Activated T-helper 17 cell treated with anti-CD3 and anti-CD28 coated beads, Interleukin-2, amount 50 U/mL, for 72 hours (primary cell): ENCODE data around the gene HDAC9. TPM values are rescaled to one million over a fixed set of nuclear protein-coding genes. Genes with fewer than 3 reads are reported as not detected.
"Not testable (repeated sequence)": the region's sequence is repeated elsewhere in the genome, so short reads cannot be mapped to it uniquely, and the experiment has no call there.

Experiments used
- ATAC-seq: fragments of 150-1000 bp; cut with Tn5 transposase; replicated peaks from 2 replicates; pipeline ENCODE4 v1.10.0; 2021; ENCODE audit warnings: mild to moderate bottlenecking, moderate library complexity
- H3K27ac Mint-ChIP-seq: one replicate; pipeline ENCODE4 v1.8.0; 2022; ENCODE audit warnings: mixed read lengths
- H3K27me3 Mint-ChIP-seq: one replicate; pipeline ENCODE4 v1.8.0; 2022; ENCODE audit warnings: mixed read lengths
- H3K36me3 Mint-ChIP-seq: one replicate; pipeline ENCODE4 v1.8.0; 2022; ENCODE audit warnings: low read depth, mild to moderate bottlenecking, mixed read lengths
- H3K4me1 Mint-ChIP-seq: one replicate; pipeline ENCODE4 v1.8.0; 2022; ENCODE audit warnings: mixed read lengths
- H3K4me3 Mint-ChIP-seq: one replicate; pipeline ENCODE4 v1.8.0; 2022; ENCODE audit warnings: mild to moderate bottlenecking, mixed read lengths
- H3K9me3 Mint-ChIP-seq: one replicate; pipeline ENCODE4 v1.8.0; 2022; ENCODE audit warnings: mixed read lengths
- total RNA-seq, 2 donors: library from RNA; stranded (reverse); gene quantifications; one replicate each; pipeline ENCODE4 v1.2.3, GENCODE V29; 2022

The HDAC9 gene
- total RNA-seq, 2 donors from 2014 or later, result 1.4 to 4.0 TPM

- no peak overlapping the region for H3K27ac Mint-ChIP-seq
- H3K36me3 Mint-ChIP-seq, result no peaks in the 10 kb centered on the region
Measured at GRCh38 chr7:18906901-18907300, 411.4 kb downstream of the HDAC9 start.

GRCh38 chr7:18913106-18913505 lies 417.6 kb downstream of the HDAC9 start:
- Mint-ChIP-seq H3K27me3 (no peaks in the 10 kb centered on the region), H3K9me3 (peaks cover 21% of the 10 kb centered on the region), H3K27ac (no peak overlapping the region), H3K4me1 (no peaks in the 10 kb centered on the region), H3K4me3 (no peak overlapping the region), H3K36me3 (no peaks in the 10 kb centered on the region)
- ATAC-seq, result no peak

More at GRCh38 chr7:18906901-18907300, 411.4 kb downstream of the HDAC9 start:
- no peak for ATAC-seq
- Mint-ChIP-seq H3K4me3 (no peak overlapping the region), H3K9me3 (peaks cover 16% of the 10 kb centered on the region), H3K27me3 (no peaks in the 10 kb centered on the region), H3K4me1 (no peaks in the 10 kb centered on the region)

GRCh38 chr7:18916826-18917225 lies 421.3 kb downstream of the HDAC9 start:
- no peak for ATAC-seq
- H3K36me3 Mint-ChIP-seq, result no peaks in the 10 kb centered on the region
- H3K4me1 Mint-ChIP-seq, result no peaks in the 10 kb centered on the region
- no peak overlapping the region for H3K4me3 Mint-ChIP-seq
- no peak overlapping the region for H3K27ac Mint-ChIP-seq
- no peaks in the 10 kb centered on the region for H3K27me3 Mint-ChIP-seq
- H3K9me3 Mint-ChIP-seq, result peaks cover 14% of the 10 kb centered on the region

- no peaks in the 10 kb centered on the region for H3K27me3 Mint-ChIP-seq
- no peaks in the 10 kb centered on the region for H3K36me3 Mint-ChIP-seq
- H3K9me3 Mint-ChIP-seq, result no peaks in the 10 kb centered on the region
- H3K4me3 Mint-ChIP-seq, result no peak overlapping the region
- ATAC-seq, result no peak
- H3K27ac Mint-ChIP-seq, result no peak overlapping the region
- H3K4me1 Mint-ChIP-seq, result no peaks in the 10 kb centered on the region
Measured at GRCh38 chr7:18927134-18927533, 431.6 kb downstream of the HDAC9 start.

- Mint-ChIP-seq H3K9me3 (peaks cover 11% of the 10 kb centered on the region), H3K4me3 (no peak overlapping the region), H3K36me3 (no peaks in the 10 kb centered on the region), H3K27me3 (no peaks in the 10 kb centered on the region), H3K27ac (no peak overlapping the region), H3K4me1 (no peaks in the 10 kb centered on the region)
- no peak for ATAC-seq
Measured at GRCh38 chr7:18936265-18936664, 440.7 kb downstream of the HDAC9 start.

GRCh38 chr7:18939771-18940592 lies 444.4 kb downstream of the HDAC9 start:
- no peak for ATAC-seq
- H3K27ac Mint-ChIP-seq, result no peak overlapping the region
- H3K27me3 Mint-ChIP-seq, result no peaks in the 10 kb centered on the region
- H3K9me3 Mint-ChIP-seq, result peaks cover 4% of the 10 kb centered on the region
- H3K4me1 Mint-ChIP-seq, result no peaks in the 10 kb centered on the region
- no peaks in the 10 kb centered on the region for H3K36me3 Mint-ChIP-seq
- no peak overlapping the region for H3K4me3 Mint-ChIP-seq

GRCh38 chr7:18940593-18941134 lies 445.1 kb downstream of the HDAC9 start:
- no peak overlapping the region for H3K4me3 Mint-ChIP-seq
- no peaks in the 10 kb centered on the region for H3K27me3 Mint-ChIP-seq
- no peaks in the 10 kb centered on the region for H3K4me1 Mint-ChIP-seq
- H3K36me3 Mint-ChIP-seq, result no peaks in the 10 kb centered on the region
- no peak for ATAC-seq
- no peak overlapping the region for H3K27ac Mint-ChIP-seq
- H3K9me3 Mint-ChIP-seq, result peaks cover 4% of the 10 kb centered on the region

GRCh38 chr7:18941207-18941606 lies 445.7 kb downstream of the HDAC9 start:
- no peaks in the 10 kb centered on the region for H3K36me3 Mint-ChIP-seq

GRCh38 chr7:18948521-18948920 lies 453.0 kb downstream of the HDAC9 start:
- H3K9me3 Mint-ChIP-seq, result peaks cover 5% of the 10 kb centered on the region
- H3K27me3 Mint-ChIP-seq, result no peaks in the 10 kb centered on the region
- H3K27ac Mint-ChIP-seq, result no peak overlapping the region
- H3K36me3 Mint-ChIP-seq, result no peaks in the 10 kb centered on the region
- no peak overlapping the region for H3K4me3 Mint-ChIP-seq
- no peaks in the 10 kb centered on the region for H3K4me1 Mint-ChIP-seq
- no peak for ATAC-seq

More at GRCh38 chr7:18941207-18941606, 445.7 kb downstream of the HDAC9 start:
- Mint-ChIP-seq H3K4me1 (no peaks in the 10 kb centered on the region), H3K9me3 (peaks cover 4% of the 10 kb centered on the region), H3K27ac (no peak overlapping the region), H3K4me3 (no peak overlapping the region), H3K27me3 (no peaks in the 10 kb centered on the region)
- no peak for ATAC-seq

- Mint-ChIP-seq H3K36me3 (no peaks in the 10 kb centered on the region), H3K9me3 (peaks cover 14% of the 10 kb centered on the region), H3K27me3 (no peaks in the 10 kb centered on the region), H3K4me3 (no peak overlapping the region), H3K4me1 (no peaks in the 10 kb centered on the region), H3K27ac (no peak overlapping the region)
- no peak for ATAC-seq
Measured at GRCh38 chr7:18952846-18953245, 457.3 kb downstream of the HDAC9 start.

GRCh38 chr7:18958627-18959026 lies 463.1 kb downstream of the HDAC9 start:
- no peak for ATAC-seq

GRCh38 chr7:18960725-18961124 lies 465.2 kb downstream of the HDAC9 start:
- no peak overlapping the region for H3K27ac Mint-ChIP-seq
- peaks cover 9% of the 10 kb centered on the region for H3K9me3 Mint-ChIP-seq
- H3K36me3 Mint-ChIP-seq, result no peaks in the 10 kb centered on the region
- no peaks in the 10 kb centered on the region for H3K4me1 Mint-ChIP-seq
- no peaks in the 10 kb centered on the region for H3K27me3 Mint-ChIP-seq
- no peak for ATAC-seq
- H3K4me3 Mint-ChIP-seq, result no peak overlapping the region

More at GRCh38 chr7:18958627-18959026, 463.1 kb downstream of the HDAC9 start:
- H3K4me1 Mint-ChIP-seq, result no peaks in the 10 kb centered on the region
- no peak overlapping the region for H3K4me3 Mint-ChIP-seq
- peaks cover 14% of the 10 kb centered on the region for H3K9me3 Mint-ChIP-seq
- no peak overlapping the region for H3K27ac Mint-ChIP-seq
- no peaks in the 10 kb centered on the region for H3K27me3 Mint-ChIP-seq
- H3K36me3 Mint-ChIP-seq, result no peaks in the 10 kb centered on the region

GRCh38 chr7:18962031-18962430 lies 466.5 kb downstream of the HDAC9 start:
- H3K4me1 Mint-ChIP-seq, result no peaks in the 10 kb centered on the region
- no peaks in the 10 kb centered on the region for H3K36me3 Mint-ChIP-seq
- no peak overlapping the region for H3K4me3 Mint-ChIP-seq
- peaks cover 5% of the 10 kb centered on the region for H3K9me3 Mint-ChIP-seq
- no peak overlapping the region for H3K27ac Mint-ChIP-seq
- no peaks in the 10 kb centered on the region for H3K27me3 Mint-ChIP-seq
- ATAC-seq, result no peak

GRCh38 chr7:18965657-18966056 lies 470.1 kb downstream of the HDAC9 start:
- H3K36me3 Mint-ChIP-seq, result no peaks in the 10 kb centered on the region
- no peak overlapping the region for H3K27ac Mint-ChIP-seq
- no peaks in the 10 kb centered on the region for H3K27me3 Mint-ChIP-seq
- no peaks in the 10 kb centered on the region for H3K4me1 Mint-ChIP-seq
- no peak for ATAC-seq
- H3K9me3 Mint-ChIP-seq, result peaks cover 10% of the 10 kb centered on the region
- H3K4me3 Mint-ChIP-seq, result no peak overlapping the region

- H3K27ac Mint-ChIP-seq, H3K4me3 Mint-ChIP-seq, ATAC-seq, H3K4me1 Mint-ChIP-seq, H3K36me3 Mint-ChIP-seq, H3K9me3 Mint-ChIP-seq, H3K27me3 Mint-ChIP-seq: not testable (repeated sequence)
Measured at GRCh38 chr7:18967755-18968154, 472.2 kb downstream of the HDAC9 start.
